Measurements from ENCODE around the gene NSUN3.
"Not testable (repeated sequence)": the region's sequence is repeated elsewhere in the genome, so short reads cannot be mapped to it uniquely, and the experiment has no call there.

NSUN3 gene

DNA sequence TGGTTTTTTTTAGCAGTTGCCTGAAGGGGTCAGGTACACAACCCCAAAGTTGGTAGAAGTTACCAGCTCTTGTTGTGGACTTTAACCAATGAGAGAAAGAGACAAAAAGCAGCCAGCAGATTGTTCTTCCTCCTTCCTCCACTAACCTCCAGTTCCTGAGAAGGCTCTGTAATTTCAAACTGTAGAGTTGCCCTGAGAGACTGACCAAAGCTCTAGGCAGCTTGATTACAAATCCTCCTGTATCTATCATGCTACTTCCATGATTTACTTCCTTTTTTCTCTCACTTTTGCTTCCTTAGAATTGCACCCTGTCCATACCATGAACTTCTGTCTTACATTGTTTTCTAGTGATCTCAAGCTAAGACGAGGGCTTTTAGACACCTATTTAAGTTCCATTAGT is 29.2 kb downstream of the NSUN3 start:
- peaks cover 19% of the 10 kb centered on the region for H3K36me3 Mint-ChIP-seq

DNA sequence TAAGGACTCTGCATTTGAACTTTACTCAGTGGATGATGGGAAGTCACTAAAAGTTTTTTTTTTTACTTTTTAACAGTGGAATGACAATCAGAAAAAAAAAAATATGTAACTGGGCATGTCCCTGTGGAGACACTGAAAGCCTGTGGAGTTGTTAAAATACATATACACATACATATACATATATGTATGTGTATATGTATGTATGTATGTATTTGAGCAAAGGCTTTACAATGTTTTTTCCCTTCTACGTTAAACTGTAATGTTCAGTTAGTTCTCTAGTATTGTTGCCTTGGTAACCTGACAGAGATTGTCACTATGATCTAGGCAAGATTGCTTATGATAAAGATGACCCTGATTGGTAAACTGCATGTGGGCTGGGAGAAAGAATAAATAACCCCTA is 30.3 kb downstream of the NSUN3 start:
- H3K27me3 Mint-ChIP-seq, result no peaks in the 10 kb centered on the region
- H3K36me3 Mint-ChIP-seq, result peaks cover 25% of the 10 kb centered on the region
- H3K4me1 Mint-ChIP-seq (ENCODE audit: low read depth), result peaks cover 1% of the 10 kb centered on the region
- H3K27ac Mint-ChIP-seq, result no peak overlapping the region
- no peak overlapping the region for H3K4me3 Mint-ChIP-seq
- no peaks in the 10 kb centered on the region for H3K9me3 Mint-ChIP-seq (ENCODE audit: low read depth)

More for the DNA sequence above, 29.2 kb downstream of the NSUN3 start:
- Mint-ChIP-seq H3K27ac (no peak overlapping the region), H3K27me3 (no peaks in the 10 kb centered on the region), H3K4me1 (ENCODE audit: low read depth) (peaks cover 1% of the 10 kb centered on the region), H3K4me3 (no peak overlapping the region), H3K9me3 (ENCODE audit: low read depth) (no peaks in the 10 kb centered on the region)

DNA sequence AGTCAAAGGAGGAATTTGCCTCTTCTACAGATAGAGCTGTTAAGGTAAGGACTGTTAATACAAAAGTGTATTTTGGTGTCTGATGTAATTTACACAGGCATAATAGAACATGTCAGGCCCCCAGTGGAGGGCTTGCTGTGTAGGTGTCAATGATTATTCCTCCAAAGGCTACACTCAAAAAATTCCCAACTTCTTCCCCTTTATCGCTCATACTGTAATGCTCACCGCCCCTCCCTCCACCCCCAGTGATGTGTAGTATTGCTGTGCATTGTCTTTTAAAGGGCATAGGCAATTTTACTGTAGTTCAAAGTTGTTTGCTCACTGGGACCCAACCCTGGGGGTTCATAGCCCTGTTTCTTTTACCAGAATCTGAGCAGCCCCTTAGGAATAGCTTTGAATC is 32.2 kb downstream of the NSUN3 start:
- no peak overlapping the region for H3K4me3 Mint-ChIP-seq
- H3K27me3 Mint-ChIP-seq, result no peaks in the 10 kb centered on the region
- H3K4me1 Mint-ChIP-seq (ENCODE audit: low read depth), result peaks cover 1% of the 10 kb centered on the region
- H3K9me3 Mint-ChIP-seq (ENCODE audit: low read depth), result no peaks in the 10 kb centered on the region
- no peak overlapping the region for H3K27ac Mint-ChIP-seq
- peaks cover 27% of the 10 kb centered on the region for H3K36me3 Mint-ChIP-seq

DNA sequence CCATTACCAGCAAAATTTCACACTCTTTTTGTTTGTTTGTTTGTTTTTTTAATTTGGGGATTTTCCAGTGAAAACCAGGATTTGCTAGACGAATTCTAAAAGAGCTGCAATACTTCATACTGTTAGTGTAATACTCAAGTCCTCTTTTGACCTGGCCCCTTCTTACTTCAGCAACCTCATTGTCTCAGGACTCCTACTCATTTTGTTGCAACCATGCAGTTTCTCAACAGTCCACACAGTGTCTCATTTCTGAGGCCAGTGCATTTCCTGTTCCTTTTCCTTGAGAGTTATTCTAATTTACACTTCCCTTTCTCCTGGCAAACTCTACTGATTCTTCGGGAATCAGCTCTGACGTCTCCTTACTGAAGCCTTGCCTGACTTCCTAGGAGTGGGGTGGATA is 35.6 kb downstream of the NSUN3 start:
- Mint-ChIP-seq H3K4me1 (ENCODE audit: low read depth) (peaks cover 1% of the 10 kb centered on the region), H3K27ac (no peak overlapping the region), H3K27me3 (no peaks in the 10 kb centered on the region), H3K4me3 (no peak overlapping the region), H3K9me3 (ENCODE audit: low read depth) (no peaks in the 10 kb centered on the region), H3K36me3 (peaks cover 26% of the 10 kb centered on the region)

DNA sequence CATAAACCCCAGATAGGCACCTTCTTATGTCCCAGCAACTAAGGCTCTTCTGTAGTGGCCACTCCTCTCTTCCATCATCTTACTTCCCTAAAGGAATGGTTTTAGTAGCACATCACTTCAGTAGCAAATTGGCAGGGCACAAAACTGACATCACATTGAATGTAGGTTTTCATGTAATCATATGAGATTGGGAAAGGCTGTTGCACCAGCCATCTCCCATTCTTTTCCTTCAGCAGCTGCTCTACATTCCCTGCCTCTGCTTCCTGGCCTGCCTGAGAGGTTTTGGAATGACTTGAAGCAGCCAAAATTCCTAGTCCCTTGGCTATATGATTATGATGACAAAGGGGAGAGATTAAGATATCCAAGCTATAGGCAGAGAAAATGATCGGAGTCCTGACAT is 36.5 kb downstream of the NSUN3 start:
- H3K4me3 Mint-ChIP-seq, result no peak overlapping the region
- H3K27ac Mint-ChIP-seq, result no peak overlapping the region
- peaks cover 24% of the 10 kb centered on the region for H3K36me3 Mint-ChIP-seq

DNA sequence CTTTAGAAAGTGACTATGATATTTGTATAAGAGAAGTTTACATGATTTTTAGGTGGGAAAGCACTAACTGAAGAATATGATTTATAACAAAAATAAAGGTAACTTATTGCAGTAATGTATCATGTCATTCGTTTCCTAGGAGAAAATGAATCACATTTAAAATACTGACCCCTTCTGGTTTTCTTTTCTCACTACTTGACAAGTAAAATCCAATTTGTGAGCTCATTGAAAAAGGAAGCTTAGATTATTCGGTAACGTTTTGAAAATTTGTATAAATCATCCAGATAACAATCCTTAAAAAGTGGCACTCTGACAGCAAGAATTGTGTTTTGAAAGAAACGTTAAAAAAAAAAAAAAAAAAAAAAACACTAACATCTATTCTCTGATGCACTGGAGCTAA is 39.0 kb downstream of the NSUN3 start:
- Mint-ChIP-seq H3K27ac (no peak overlapping the region), H3K27me3 (no peaks in the 10 kb centered on the region), H3K4me3 (no peak overlapping the region), H3K4me1 (ENCODE audit: low read depth) (no peaks in the 10 kb centered on the region), H3K36me3 (peaks cover 24% of the 10 kb centered on the region), H3K9me3 (ENCODE audit: low read depth) (no peaks in the 10 kb centered on the region)

More for the DNA sequence above, 36.5 kb downstream of the NSUN3 start:
- Mint-ChIP-seq H3K27me3 (no peaks in the 10 kb centered on the region), H3K4me1 (ENCODE audit: low read depth) (peaks cover under 1% of the 10 kb centered on the region), H3K9me3 (ENCODE audit: low read depth) (no peaks in the 10 kb centered on the region)

DNA sequence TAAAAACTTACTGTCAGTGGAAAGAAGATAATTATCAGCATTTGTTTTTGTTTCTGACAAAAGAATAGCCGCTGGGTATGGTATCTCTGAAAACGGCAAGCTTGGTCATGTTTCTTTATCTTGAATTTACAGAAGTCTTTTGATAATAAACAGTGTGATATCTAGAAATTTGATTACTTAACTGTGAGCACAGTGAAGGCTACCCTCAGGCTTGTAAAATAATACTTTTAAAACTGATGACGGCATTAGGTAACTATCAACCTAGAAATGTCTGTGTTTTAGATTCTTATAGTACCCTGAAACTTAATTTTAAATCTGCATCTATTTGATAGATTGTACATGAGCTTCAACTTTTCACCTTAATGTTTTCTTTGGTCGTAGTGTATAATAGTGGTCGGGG is 43.4 kb downstream of the NSUN3 start:
- H3K4me3 Mint-ChIP-seq, result no peak overlapping the region
- H3K27ac Mint-ChIP-seq, result no peak overlapping the region
- H3K9me3 Mint-ChIP-seq (ENCODE audit: low read depth), result no peaks in the 10 kb centered on the region
- no peaks in the 10 kb centered on the region for H3K4me1 Mint-ChIP-seq (ENCODE audit: low read depth)
- no peaks in the 10 kb centered on the region for H3K27me3 Mint-ChIP-seq
- peaks cover 5% of the 10 kb centered on the region for H3K36me3 Mint-ChIP-seq

DNA sequence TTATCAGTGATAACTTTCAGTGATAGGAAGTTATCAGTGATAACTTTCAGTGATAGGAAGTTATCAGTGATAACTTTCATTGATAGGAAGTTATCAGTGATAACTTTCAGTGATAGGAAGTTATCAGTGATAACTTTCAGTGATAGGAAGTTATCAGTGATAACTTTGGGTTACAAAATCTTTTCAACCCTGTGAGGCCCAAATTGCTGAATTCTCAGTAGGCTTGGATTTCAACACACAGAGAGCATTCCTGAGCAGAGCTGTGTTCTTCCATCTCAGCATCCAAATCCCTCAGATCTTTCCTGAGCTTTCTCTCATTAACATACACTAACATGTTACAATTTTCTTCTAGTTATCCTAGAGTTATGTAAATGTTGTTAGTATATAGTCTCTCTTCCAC is 47.4 kb downstream of the NSUN3 start:
- not testable (repeated sequence) for H3K4me3 Mint-ChIP-seq; H3K27me3 Mint-ChIP-seq; H3K27ac Mint-ChIP-seq; H3K9me3 Mint-ChIP-seq (ENCODE audit: low read depth); H3K4me1 Mint-ChIP-seq (ENCODE audit: low read depth)
- H3K36me3 Mint-ChIP-seq, result peaks cover 15% of the 10 kb centered on the region

DNA sequence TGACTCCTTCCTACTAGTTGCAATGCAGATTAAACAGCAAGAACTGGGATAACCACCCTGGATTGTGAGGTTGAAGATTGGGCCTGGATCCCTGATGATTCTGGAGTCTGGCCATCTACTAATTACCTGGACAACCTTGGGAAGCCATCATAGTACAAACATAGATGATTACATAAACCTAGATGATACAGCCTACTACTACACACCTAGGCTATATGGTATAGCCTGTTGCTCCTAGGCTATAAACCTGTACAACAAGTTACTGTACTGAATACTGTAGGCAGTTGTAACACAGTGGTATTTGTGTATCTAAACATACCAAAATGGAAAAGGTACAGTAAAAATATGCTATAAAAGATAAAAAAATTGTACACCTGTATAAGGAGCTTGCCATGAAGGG is 48.0 kb downstream of the NSUN3 start:
- Mint-ChIP-seq H3K4me3 (no peak overlapping the region), H3K4me1 (ENCODE audit: low read depth) (peaks cover 4% of the 10 kb centered on the region), H3K36me3 (peaks cover 15% of the 10 kb centered on the region), H3K27me3 (no peaks in the 10 kb centered on the region), H3K27ac (no peak overlapping the region), H3K9me3 (ENCODE audit: low read depth) (no peaks in the 10 kb centered on the region)

DNA sequence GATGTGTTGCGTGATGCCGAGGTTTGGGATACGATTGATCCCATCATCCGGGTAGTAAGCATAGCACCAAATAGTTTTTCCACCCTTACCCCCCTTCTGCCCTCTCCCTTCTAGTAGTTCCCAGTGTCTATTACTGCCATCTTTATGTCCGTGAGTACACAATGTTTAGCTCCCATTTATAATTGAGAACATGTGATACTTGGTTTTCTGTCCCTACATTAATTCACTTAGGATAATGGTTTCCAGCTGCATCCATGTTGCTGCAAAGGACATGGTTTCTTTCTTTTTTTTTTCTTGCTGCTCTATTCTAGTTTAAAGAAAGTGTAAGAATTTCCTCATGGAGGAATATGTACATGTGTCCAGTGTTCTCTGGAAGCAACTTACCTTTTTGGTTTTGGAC is 51.8 kb downstream of the NSUN3 start:
- no peaks in the 10 kb centered on the region for H3K27me3 Mint-ChIP-seq
- H3K4me1 Mint-ChIP-seq (ENCODE audit: low read depth), result peaks cover 10% of the 10 kb centered on the region
- no peak overlapping the region for H3K4me3 Mint-ChIP-seq
- no peaks in the 10 kb centered on the region for H3K9me3 Mint-ChIP-seq (ENCODE audit: low read depth)
- peaks cover 15% of the 10 kb centered on the region for H3K36me3 Mint-ChIP-seq
- no peak overlapping the region for H3K27ac Mint-ChIP-seq

DNA sequence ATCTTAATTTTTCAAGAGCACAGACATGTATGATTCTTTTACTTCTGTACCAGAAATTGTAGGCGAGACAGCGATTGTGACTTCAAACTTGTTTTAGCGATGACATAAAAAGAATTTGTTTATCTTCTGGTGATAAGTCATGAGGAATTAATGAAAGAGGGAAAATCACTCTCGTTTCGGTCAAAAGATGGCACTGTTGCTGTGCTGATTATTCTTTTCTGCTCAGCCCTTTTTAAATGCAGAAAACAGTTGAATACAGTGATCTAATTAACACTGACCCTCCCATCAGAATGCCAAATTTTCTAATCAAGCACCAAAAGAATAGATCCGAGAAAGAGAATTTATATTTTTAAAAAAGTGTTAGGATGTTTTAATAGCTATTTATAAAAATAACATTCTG is 52.6 kb downstream of the NSUN3 start:
- Mint-ChIP-seq H3K4me1 (ENCODE audit: low read depth) (peaks cover 10% of the 10 kb centered on the region), H3K27me3 (no peaks in the 10 kb centered on the region), H3K4me3 (no peak overlapping the region), H3K27ac (no peak overlapping the region), H3K36me3 (peaks cover 14% of the 10 kb centered on the region), H3K9me3 (ENCODE audit: low read depth) (no peaks in the 10 kb centered on the region)

DNA sequence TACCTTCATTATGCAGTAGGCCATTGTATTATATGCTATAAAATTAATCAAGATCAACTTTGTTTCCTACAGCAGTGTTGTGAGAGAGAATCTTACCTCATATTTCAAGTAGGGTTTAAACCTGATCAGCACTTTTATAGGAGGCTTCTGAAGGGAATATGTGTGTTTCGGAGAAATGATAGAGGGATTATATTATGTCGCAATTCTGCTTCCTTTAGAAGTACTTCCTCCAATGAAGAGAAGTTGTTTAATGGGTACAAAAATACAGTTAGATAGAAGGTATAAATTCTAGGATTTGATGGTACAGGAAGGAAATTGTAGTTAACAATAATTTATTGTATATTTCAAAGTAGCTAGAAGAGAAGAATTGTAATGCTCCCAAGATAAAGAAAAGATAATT is 54.9 kb downstream of the NSUN3 start:
- H3K27ac Mint-ChIP-seq, result no peak overlapping the region
- H3K4me3 Mint-ChIP-seq, result no peak overlapping the region
- H3K36me3 Mint-ChIP-seq, result peaks cover 4% of the 10 kb centered on the region
- H3K4me1 Mint-ChIP-seq (ENCODE audit: low read depth), result peaks cover 8% of the 10 kb centered on the region
- no peaks in the 10 kb centered on the region for H3K9me3 Mint-ChIP-seq (ENCODE audit: low read depth)
- no peaks in the 10 kb centered on the region for H3K27me3 Mint-ChIP-seq

DNA sequence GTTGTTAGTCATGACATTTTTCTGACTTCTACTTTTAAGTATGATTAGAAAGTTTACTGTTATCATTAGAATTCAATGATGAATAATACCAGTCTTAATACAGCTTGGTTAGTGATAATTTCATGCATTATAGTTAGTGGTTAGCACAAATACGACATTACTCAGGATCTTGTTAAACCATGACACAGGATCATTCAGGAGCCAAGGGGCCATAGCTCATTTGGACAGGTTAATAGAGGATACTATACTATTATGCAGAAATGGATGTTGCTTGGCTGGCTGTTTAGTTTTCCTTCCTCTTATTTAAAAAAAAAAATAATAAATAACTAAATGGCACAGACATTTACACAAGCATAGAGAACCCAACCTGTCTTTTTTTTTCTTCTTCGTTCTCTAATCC is 55.5 kb downstream of the NSUN3 start:
- Mint-ChIP-seq H3K4me1 (ENCODE audit: low read depth) (peaks cover 6% of the 10 kb centered on the region), H3K27me3 (no peaks in the 10 kb centered on the region), H3K4me3 (no peak overlapping the region), H3K27ac (no peak overlapping the region), H3K36me3 (peaks cover 2% of the 10 kb centered on the region), H3K9me3 (ENCODE audit: low read depth) (no peaks in the 10 kb centered on the region)

DNA sequence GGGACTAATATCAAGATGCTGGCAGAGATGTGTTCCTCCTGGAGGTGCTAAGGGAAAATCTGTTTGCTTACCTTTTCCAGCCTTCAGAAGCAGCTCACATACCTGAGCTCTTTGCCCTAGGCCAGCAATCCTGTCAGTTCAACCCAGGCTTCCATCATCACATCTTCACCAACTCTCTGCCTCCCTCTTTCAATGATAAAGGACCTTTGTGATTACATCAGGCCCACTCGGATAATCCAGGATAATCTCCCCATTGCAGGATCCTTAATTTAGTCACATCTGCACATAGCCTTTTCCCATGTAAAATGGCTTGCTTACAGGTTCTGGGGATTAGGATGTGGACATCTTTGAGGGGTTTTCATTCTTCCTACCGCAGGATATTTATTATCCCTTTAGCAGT is 58.3 kb downstream of the NSUN3 start:
- peaks cover 3% of the 10 kb centered on the region for H3K36me3 Mint-ChIP-seq
- H3K4me1 Mint-ChIP-seq (ENCODE audit: low read depth), result peaks cover 8% of the 10 kb centered on the region
- H3K27me3 Mint-ChIP-seq, result no peaks in the 10 kb centered on the region
- H3K27ac Mint-ChIP-seq, result no peak overlapping the region
- H3K9me3 Mint-ChIP-seq (ENCODE audit: low read depth), result no peaks in the 10 kb centered on the region
- H3K4me3 Mint-ChIP-seq, result no peak overlapping the region

DNA sequence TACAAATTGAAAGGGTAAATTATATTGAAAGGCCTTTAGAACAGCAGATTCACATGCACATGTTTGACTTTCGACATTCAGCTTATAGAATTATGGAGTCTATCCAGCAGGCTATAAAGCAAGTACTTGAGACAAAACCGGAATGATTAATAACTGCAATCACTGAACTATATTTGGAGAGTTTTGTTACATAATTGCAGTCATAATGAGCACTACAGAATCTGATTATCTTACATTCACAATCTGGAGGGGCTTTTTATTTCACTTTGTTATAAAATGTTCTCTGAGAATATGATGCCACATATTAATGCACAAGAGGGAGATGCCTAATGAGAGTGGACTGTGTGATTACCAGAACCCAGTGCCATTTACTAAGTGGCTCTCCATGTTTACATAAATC is 64.3 kb downstream of the NSUN3 start:
- H3K36me3 Mint-ChIP-seq, result peaks cover 10% of the 10 kb centered on the region
- no peak overlapping the region for H3K4me3 Mint-ChIP-seq
- H3K9me3 Mint-ChIP-seq (ENCODE audit: low read depth), result no peaks in the 10 kb centered on the region
- H3K27me3 Mint-ChIP-seq, result no peaks in the 10 kb centered on the region
- H3K4me1 Mint-ChIP-seq (ENCODE audit: low read depth), result peaks cover 3% of the 10 kb centered on the region
- no peak overlapping the region for H3K27ac Mint-ChIP-seq

DNA sequence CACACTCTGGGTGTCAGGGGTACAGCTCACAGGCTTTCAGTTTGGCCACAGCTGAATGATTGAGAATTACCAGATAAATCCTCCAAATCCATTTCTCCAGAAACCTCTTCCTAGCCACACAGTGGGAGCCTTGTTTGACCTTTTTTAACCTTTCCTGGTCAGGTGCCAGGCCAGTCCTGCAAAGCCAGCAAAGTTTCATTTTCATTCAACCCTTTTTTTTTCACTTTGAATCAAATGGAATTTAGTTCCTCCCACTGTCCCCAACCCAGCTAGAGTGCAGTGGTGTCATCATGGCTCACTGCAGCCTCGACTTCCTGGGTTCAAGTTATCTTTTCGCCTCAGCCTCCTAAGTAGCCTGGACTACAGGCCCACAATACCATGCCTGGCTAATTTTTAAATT is 67.8 kb downstream of the NSUN3 start:
- Mint-ChIP-seq H3K36me3 (peaks cover 10% of the 10 kb centered on the region), H3K9me3 (ENCODE audit: low read depth) (peaks cover 4% of the 10 kb centered on the region)

DNA sequence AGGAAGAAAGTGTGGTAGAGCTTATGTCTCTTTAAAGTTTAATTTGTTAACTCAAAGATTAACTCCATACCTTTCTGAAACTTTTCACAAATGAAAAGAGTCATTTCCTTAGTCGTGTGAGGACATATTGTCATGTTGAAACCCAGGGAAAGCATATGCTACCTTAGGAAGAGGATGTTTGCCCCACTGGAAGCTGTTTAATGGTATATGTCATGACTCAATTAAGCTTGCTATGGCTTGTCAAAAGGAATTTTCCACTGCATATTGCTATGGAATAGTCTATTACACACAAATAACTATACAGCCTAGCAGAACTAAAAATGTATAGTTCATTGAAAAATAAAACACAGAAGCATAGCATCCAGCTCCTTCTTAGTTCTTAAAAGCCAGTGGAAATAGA is 69.9 kb downstream of the NSUN3 start:
- peaks cover 1% of the 10 kb centered on the region for H3K27me3 Mint-ChIP-seq
- H3K27ac Mint-ChIP-seq, result no peak overlapping the region
- H3K4me3 Mint-ChIP-seq, result no peak overlapping the region
- H3K4me1 Mint-ChIP-seq (ENCODE audit: low read depth), result no peaks in the 10 kb centered on the region
- H3K9me3 Mint-ChIP-seq (ENCODE audit: low read depth), result peaks cover 4% of the 10 kb centered on the region
- peaks cover 8% of the 10 kb centered on the region for H3K36me3 Mint-ChIP-seq

More for the DNA sequence above, 67.8 kb downstream of the NSUN3 start:
- Mint-ChIP-seq H3K27ac (no peak overlapping the region), H3K4me1 (ENCODE audit: low read depth) (no peaks in the 10 kb centered on the region), H3K27me3 (peaks cover 1% of the 10 kb centered on the region), H3K4me3 (no peak overlapping the region)
